NK-92 (cell line): ENCODE results near the gene SNCB.

ENCODE experiments used
- DNase-seq: peaks from one replicate; lab custom pipeline; 2025; ENCODE audit not compliant: unreplicated experiment; lab: John Stamatoyannopoulos, UW

SNCB gene

GRCh38 chr5:176644878-176645670 is 14.7 kb upstream of the SNCB start:
- DNase-seq, result no peak

- no peak for DNase-seq
Observed at GRCh38 chr5:176644294-176644693, 14.0 kb upstream of the SNCB start.

GRCh38 chr5:176643491-176644219 is 13.3 kb upstream of the SNCB start:
- no peak for DNase-seq

- no peak for DNase-seq
Observed at GRCh38 chr5:176642675-176643490, 12.5 kb upstream of the SNCB start.

- DNase-seq, result no peak
Observed at GRCh38 chr5:176640616-176641015, 10.3 kb upstream of the SNCB start.

- DNase-seq, result no peak
Observed at GRCh38 chr5:176639981-176640380, 9.6 kb upstream of the SNCB start.

GRCh38 chr5:176639208-176639607 is 8.9 kb upstream of the SNCB start:
- DNase-seq, result no peak

- no peak for DNase-seq
Observed at GRCh38 chr5:176638437-176638836, 8.1 kb upstream of the SNCB start.

- DNase-seq, result no peak
Observed at GRCh38 chr5:176637556-176637955, 7.2 kb upstream of the SNCB start.

- no peak for DNase-seq
Observed at GRCh38 chr5:176636426-176636825, 6.1 kb upstream of the SNCB start.

- DNase-seq, result no peak
Observed at GRCh38 chr5:176633598-176633997, 3.3 kb upstream of the SNCB start.

- no peak for DNase-seq
Observed at GRCh38 chr5:176632745-176633144, 2.4 kb upstream of the SNCB start.

GRCh38 chr5:176631383-176632200 is 1.3 kb upstream of the SNCB start:
- DNase-seq, result no peak

- DNase-seq, result no peak
Observed at GRCh38 chr5:176630681-176631222, 418 bp upstream of the SNCB start.

- DNase-seq, result no peak
Observed at GRCh38 chr5:176629317-176629852, 949 bp downstream of the SNCB start.

GRCh38 chr5:176628406-176629228 is 1.7 kb downstream of the SNCB start:
- DNase-seq, result no peak

GRCh38 chr5:176627582-176627981 is 2.8 kb downstream of the SNCB start:
- no peak for DNase-seq

- DNase-seq, result no peak
Observed at GRCh38 chr5:176626876-176627236, 3.5 kb downstream of the SNCB start.
